ENCODE data around the gene C22orf23.

The C22orf23 gene

GRCh38 chr22:37896939-37897338, 56.5 kb downstream of the C22orf23 start:
- Mint-ChIP-seq H3K9me3 (no peaks in the 10 kb centered on the region), H3K27ac (peak overlapping the region; percentile 87), H3K4me3 (no peak overlapping the region), H3K27me3 (no peaks in the 10 kb centered on the region), H3K36me3 (peaks cover under 1% of the 10 kb centered on the region), H3K4me1 (peaks cover 9% of the 10 kb centered on the region)
- DNase-seq (ENCODE audit: low spot score in 2 of 2) = no peak
- no peak for ATAC-seq (ENCODE audit: low read depth)

- Mint-ChIP-seq H3K4me1 (peaks cover 9% of the 10 kb centered on the region), H3K27me3 (no peaks in the 10 kb centered on the region), H3K27ac (peak overlapping the region; percentile 87), H3K36me3 (peaks cover 6% of the 10 kb centered on the region), H3K4me3 (peak overlapping the region; percentile 37), H3K9me3 (no peaks in the 10 kb centered on the region)
- ATAC-seq (ENCODE audit: low read depth) (peak; percentile 97), DNase-seq (ENCODE audit: low spot score in 2 of 2) (no peak)
Measured at GRCh38 chr22:37896181-37896592, 57.2 kb downstream of the C22orf23 start.

DNA sequence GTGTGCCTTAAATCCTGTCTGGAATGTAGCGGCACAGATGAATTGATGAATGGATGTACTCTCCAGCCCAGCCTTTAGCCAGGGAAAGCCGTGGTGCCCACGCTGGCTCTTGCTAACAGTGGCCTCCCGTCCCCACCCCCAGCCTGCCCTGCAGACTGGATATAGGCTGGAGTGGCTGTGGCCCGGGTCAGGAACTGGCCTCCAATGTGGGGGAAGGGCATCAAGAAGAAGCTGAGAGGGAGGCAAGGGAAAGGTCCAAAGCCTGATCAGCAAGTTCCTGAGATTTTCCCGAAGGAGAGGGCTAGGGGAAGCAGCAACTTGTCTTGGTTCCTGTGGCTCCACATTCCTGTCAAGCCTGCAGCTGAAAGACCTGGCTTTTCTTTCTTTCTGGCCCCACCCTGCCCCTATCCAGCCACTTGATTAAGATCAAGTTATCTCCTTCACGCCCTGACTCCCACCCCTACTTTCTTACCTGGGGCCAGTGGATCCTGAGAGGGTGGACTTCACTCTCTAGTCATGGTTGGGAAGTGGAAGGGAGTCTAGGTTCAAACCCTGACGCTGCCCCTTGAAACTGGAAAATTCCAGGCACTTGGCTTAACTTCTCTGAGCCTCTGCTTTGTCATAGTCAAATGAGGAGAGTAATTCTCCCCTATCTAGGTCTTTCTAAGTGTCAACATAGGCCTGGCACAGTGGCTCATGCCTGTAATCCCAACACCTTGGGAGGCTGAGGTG, 58.3 kb downstream of the C22orf23 start:
- no peak for ATAC-seq (ENCODE audit: low read depth)
- Mint-ChIP-seq H3K36me3 (peaks cover 8% of the 10 kb centered on the region), H3K9me3 (no peaks in the 10 kb centered on the region), H3K27ac (no peak overlapping the region), H3K4me1 (peaks cover 9% of the 10 kb centered on the region), H3K27me3 (no peaks in the 10 kb centered on the region), H3K4me3 (peak overlapping the region; percentile 24)
- DNase-seq (ENCODE audit: low spot score in 2 of 2) = no peak

DNA sequence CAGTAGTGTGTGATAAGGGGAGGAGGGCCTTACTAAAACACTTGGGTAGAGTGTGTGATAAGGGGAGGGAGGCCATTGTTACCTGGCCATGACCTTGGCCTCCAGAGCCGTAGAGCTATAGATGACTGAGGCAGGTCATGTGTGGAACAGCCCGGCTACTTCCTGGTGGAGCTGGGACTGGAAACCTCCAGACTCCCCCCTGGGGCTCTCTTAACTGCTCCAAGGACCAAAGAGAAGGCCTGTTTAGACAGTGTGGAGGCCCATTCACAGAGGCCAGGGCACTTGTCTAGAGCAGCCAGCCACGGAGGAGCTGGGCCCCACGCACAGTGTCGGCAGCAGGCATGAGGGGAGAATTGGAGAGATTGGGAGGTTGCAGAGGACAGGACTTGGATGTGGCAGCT, 59.8 kb downstream of the C22orf23 start:
- peaks cover 11% of the 10 kb centered on the region for H3K36me3 Mint-ChIP-seq
- no peak overlapping the region for H3K4me3 Mint-ChIP-seq
- DNase-seq (ENCODE audit: low spot score in 2 of 2) (no peak), ATAC-seq (ENCODE audit: low read depth) (no peak)
- peak overlapping the region; percentile 72 for H3K27ac Mint-ChIP-seq
- H3K27me3 Mint-ChIP-seq = no peaks in the 10 kb centered on the region
- no peaks in the 10 kb centered on the region for H3K9me3 Mint-ChIP-seq
- peaks cover 9% of the 10 kb centered on the region for H3K4me1 Mint-ChIP-seq
